ENCODE results near the gene SMC1B.
"Not testable (repeated sequence)": the region's sequence is repeated elsewhere in the genome, so short reads cannot be mapped to it uniquely, and the experiment has no call there.

The SMC1B gene

GRCh38 chr22:45296628-45297297, 116.6 kb downstream of the SMC1B start:
- Histone ChIP-seq H3K9me3 (ENCODE audit: control insufficient read depth, low read length) (no peaks in the 10 kb centered on the region), H3K27ac (ENCODE audit: low read depth, low read length, severe bottlenecking) (no peak overlapping the region), H3K4me3 (ENCODE audit: extremely low read depth, insufficient read depth, low read length, poor library complexity, severe bottlenecking) (no peak overlapping the region), H3K36me3 (ENCODE audit: control insufficient read depth, insufficient read depth, low read length) (no peaks in the 10 kb centered on the region), H3K4me1 (ENCODE audit: control insufficient read depth, insufficient read depth, low read length, poor library complexity, severe bottlenecking) (peaks cover 3% of the 10 kb centered on the region)
- 95% methylated on average over 8 to 10 of the region's 13 CpGs for WGBS, 2 experiments (ENCODE audit: insufficient coverage in 2 of 2)

- Histone ChIP-seq H3K9me3 (ENCODE audit: control insufficient read depth, low read length) (no peaks in the 10 kb centered on the region), H3K4me1 (ENCODE audit: control insufficient read depth, insufficient read depth, low read length, poor library complexity, severe bottlenecking) (peaks cover 3% of the 10 kb centered on the region), H3K27ac (ENCODE audit: low read depth, low read length, severe bottlenecking) (no peak overlapping the region), H3K36me3 (ENCODE audit: control insufficient read depth, insufficient read depth, low read length) (no peaks in the 10 kb centered on the region), H3K4me3 (ENCODE audit: extremely low read depth, insufficient read depth, low read length, poor library complexity, severe bottlenecking) (no peak overlapping the region)
- 83 to 86% methylated on average over 8 to 9 of the region's 9 CpGs for WGBS, 2 experiments (ENCODE audit: insufficient coverage in 2 of 2)
Observed at GRCh38 chr22:45295492-45295891, 117.9 kb downstream of the SMC1B start.

- H3K4me1 ChIP-seq (ENCODE audit: control insufficient read depth, insufficient read depth, low read length, poor library complexity, severe bottlenecking): not testable (repeated sequence)
Observed at GRCh38 chr22:45295004-45295403, 118.4 kb downstream of the SMC1B start.

More at GRCh38 chr22:45295004-45295403, 118.4 kb downstream of the SMC1B start:
- not testable (repeated sequence) for H3K36me3 ChIP-seq (ENCODE audit: control insufficient read depth, insufficient read depth, low read length); H3K4me3 ChIP-seq (ENCODE audit: extremely low read depth, insufficient read depth, low read length, poor library complexity, severe bottlenecking); H3K27ac ChIP-seq (ENCODE audit: low read depth, low read length, severe bottlenecking); H3K9me3 ChIP-seq (ENCODE audit: control insufficient read depth, low read length)
- 90 to 96% methylated on average over 5 of the region's 6 CpGs for WGBS, 2 experiments (ENCODE audit: insufficient coverage in 2 of 2)
